IMR-90 (cell line): ENCODE results near the gene ZNF575. TPM values are rescaled to one million over a fixed set of nuclear protein-coding genes. Genes with fewer than 3 reads are reported as not detected.

ENCODE experiments used
- ATAC-seq: fragments of 200-7000 bp; cut with Tn5 transposase; 2 replicates; pipeline ENCODE4 v1.9.1; 2020; ENCODE audit warnings: low read depth, mild to moderate bottlenecking, moderate library complexity
- BruUV-seq: library from RNA; stranded (reverse); fragments of 400-500 nt; replicated peaks from 2 replicates; lab custom pipeline; 2021; lab: Mats Ljungman, UMichigan
- CTCF ChIA-PET: fragments of 300-600 bp; formaldehyde crosslinking; extraction: SDS; loops from one replicate; lab custom pipeline; 2021; ENCODE audit warnings: antibody characterized with exemption; lab: Yijun Ruan, JAX
- POLR2A ChIA-PET: fragments of 300-600 bp; sonication (Branson Sonifier 250); formaldehyde crosslinking; loops from one replicate; lab custom pipeline; 2022; ENCODE audit warnings: antibody characterized with exemption; ENCODE audit not compliant: unreplicated experiment; lab: Charles Lee
- DNase-seq: peaks from one replicate; pipeline ENCODE4 v3.0.0; 2013
- H2AFZ ChIP-seq: replicated peaks from 2 replicates; pipeline ENCODE3; 2013; ENCODE audit warnings: low read length, mild to moderate bottlenecking; ENCODE audit not compliant: poor library complexity
- H2AK5ac ChIP-seq: 2 replicates; pipeline ENCODE4 v1.6.1; 2013; ENCODE audit warnings: low read depth, low read length, inconsistent platforms
- H2AK9ac ChIP-seq: replicated peaks from 2 replicates; pipeline ENCODE3; 2013; ENCODE audit warnings: mild to moderate bottlenecking, low read depth, low read length, moderate library complexity; ENCODE audit not compliant: poor library complexity
- H2BK120ac ChIP-seq: 2 replicates; pipeline ENCODE4 v1.6.1; 2013; ENCODE audit warnings: low read depth, low read length, inconsistent platforms
- H2BK15ac ChIP-seq: 3 replicates; pipeline ENCODE4 v1.6.1; 2013; ENCODE audit warnings: low read depth, low read length, inconsistent platforms
- H2BK20ac ChIP-seq: 2 replicates; pipeline ENCODE4 v1.6.1; 2013; ENCODE audit warnings: low read depth, mild to moderate bottlenecking, inconsistent platforms, low read length, moderate library complexity
- H2BK5ac ChIP-seq: 2 replicates; pipeline ENCODE4 v1.6.1; 2013; ENCODE audit warnings: mild to moderate bottlenecking, low read depth, low read length, inconsistent platforms; ENCODE audit not compliant: poor library complexity, severe bottlenecking
- H3K14ac ChIP-seq: replicated peaks from 2 replicates; pipeline ENCODE4 v1.6.1; 2013; ENCODE audit warnings: low read depth, low read length, inconsistent platforms
- H3K18ac ChIP-seq: 2 replicates; pipeline ENCODE4 v1.6.1; 2013; ENCODE audit warnings: low read depth, low read length, control low read depth
- H3K23ac ChIP-seq: 2 replicates; pipeline ENCODE4 v1.6.1; 2013; ENCODE audit warnings: low read depth, low read length, inconsistent platforms
- H3K27ac ChIP-seq: 2 replicates; pipeline ENCODE4 v1.5.1; 2013; ENCODE audit warnings: mild to moderate bottlenecking, control low read depth, low read length; ENCODE audit not compliant: insufficient read depth
- H3K27me3 ChIP-seq: 2 replicates; pipeline ENCODE4 v1.6.1; 2013; ENCODE audit warnings: low read length; ENCODE audit not compliant: control insufficient read depth, insufficient read depth
- H3K36me3 ChIP-seq: 2 replicates; pipeline ENCODE4 v1.6.1; 2013; ENCODE audit warnings: low read length, mixed read lengths; ENCODE audit not compliant: control insufficient read depth, insufficient read depth
- H3K4ac ChIP-seq: 2 replicates; pipeline ENCODE4 v1.6.1; 2013; ENCODE audit warnings: low read depth, low read length, inconsistent platforms
- H3K4me1 ChIP-seq: 2 replicates; pipeline ENCODE4 v1.6.1; 2013; ENCODE audit warnings: low read length, mixed read lengths; ENCODE audit not compliant: control insufficient read depth, insufficient read depth
- H3K4me2 ChIP-seq: 2 replicates; pipeline ENCODE4 v1.6.1; 2013; ENCODE audit warnings: low read depth, mild to moderate bottlenecking, control low read depth, low read length, moderate library complexity
- H3K4me3 ChIP-seq: 2 replicates; pipeline ENCODE4 v1.5.1; 2013; ENCODE audit warnings: low read depth, mild to moderate bottlenecking, control low read depth, low read length, moderate library complexity; ENCODE audit not compliant: insufficient read depth
- H3K56ac ChIP-seq: 2 replicates; pipeline ENCODE4 v1.6.1; 2013; ENCODE audit warnings: low read length, inconsistent platforms; ENCODE audit not compliant: insufficient read depth; ENCODE audit errors: extremely low read depth
- H3K79me1 ChIP-seq, 2 experiments: 2 replicates each; pipeline ENCODE4 v1.6.1; 2013; ENCODE audit warnings: low read length in 2 of 2, inconsistent platforms in 1 of 2, low read depth in 1 of 2
- H3K9ac ChIP-seq: 2 replicates; pipeline ENCODE4 v1.6.1; 2013; ENCODE audit warnings: low read depth, low read length, control low read depth
- H3K9me1 ChIP-seq: 2 replicates; pipeline ENCODE4 v1.6.1; 2013; ENCODE audit warnings: low read length, inconsistent platforms; ENCODE audit not compliant: insufficient read depth
- H3K9me3 ChIP-seq: 2 replicates; pipeline ENCODE4 v1.6.1; 2013; ENCODE audit warnings: low read length; ENCODE audit not compliant: control insufficient read depth, insufficient read depth
- H4K20me1 ChIP-seq: 2 replicates; pipeline ENCODE4 v1.6.1; 2013; ENCODE audit warnings: low read length, inconsistent platforms; ENCODE audit not compliant: insufficient read depth
- H4K5ac ChIP-seq: 2 replicates; pipeline ENCODE4 v1.6.1; 2013; ENCODE audit warnings: mild to moderate bottlenecking, low read depth, low read length, control low read depth
- H4K8ac ChIP-seq, 2 experiments: 2 replicates each; pipeline ENCODE4 v1.6.1; 2013; ENCODE audit warnings: low read depth in 2 of 2, low read length in 2 of 2, control low read depth in 1 of 2, inconsistent platforms in 1 of 2
- H4K91ac ChIP-seq: 2 replicates; pipeline ENCODE4 v1.6.1; 2013; ENCODE audit warnings: low read depth, low read length, inconsistent platforms; ENCODE audit not compliant: insufficient read depth
- CEBPB ChIP-seq: IDR thresholded peaks from 2 replicates; pipeline ENCODE4 v1.6.1; 2012; ENCODE audit warnings: low read depth, low read length, improper control_type of control experiment
- CHD1 ChIP-seq: IDR thresholded peaks from 2 replicates; pipeline ENCODE4 v1.6.1; 2012; ENCODE audit warnings: low read depth, low read length, improper control_type of control experiment
- ELK1 ChIP-seq: fragments of 150-350 bp; IDR thresholded peaks from 2 replicates; pipeline ENCODE4 v1.6.1; 2016; ENCODE audit warnings: low read depth, mild to moderate bottlenecking, low read length, moderate library complexity, borderline replicate concordance
- FOS ChIP-seq: fragments of 150-350 bp; IDR thresholded peaks from 2 replicates; pipeline ENCODE4 v1.6.1; 2016; ENCODE audit warnings: low read depth, low read length
- MAFK ChIP-seq: IDR thresholded peaks from 2 replicates; pipeline ENCODE4 v1.6.1; 2012; ENCODE audit warnings: low read depth, low read length, improper control_type of control experiment
- MAZ ChIP-seq: IDR thresholded peaks from 2 replicates; pipeline ENCODE4 v1.6.1; 2012; ENCODE audit warnings: low read depth, mild to moderate bottlenecking, low read length, improper control_type of control experiment, moderate library complexity, borderline replicate concordance
- MXI1 ChIP-seq: IDR thresholded peaks from 2 replicates; pipeline ENCODE4 v1.6.1; 2012; ENCODE audit warnings: low read depth, mild to moderate bottlenecking, low read length, moderate library complexity, borderline replicate concordance
- NFE2L2 ChIP-seq: fragments of 150-350 bp; IDR thresholded peaks from 2 replicates; pipeline ENCODE4 v1.6.1; 2016; ENCODE audit warnings: low read depth, mild to moderate bottlenecking, low read length
- POLR2A ChIP-seq: IDR thresholded peaks from 2 replicates; pipeline ENCODE4 v1.6.1; 2012; ENCODE audit warnings: mild to moderate bottlenecking, low read depth, low read length
- RAD21 ChIP-seq: IDR thresholded peaks from 2 replicates; pipeline ENCODE4 v1.6.1; 2012; ENCODE audit warnings: low read length, improper control_type of control experiment
- RFX5 ChIP-seq: IDR thresholded peaks from 2 replicates; pipeline ENCODE4 v1.8.0; 2012; ENCODE audit warnings: low read depth, mild to moderate bottlenecking, low read length, moderate library complexity
- SMC3 ChIP-seq: fragments of 150-350 bp; IDR thresholded peaks from 2 replicates; pipeline ENCODE4 v1.6.1; 2016; ENCODE audit warnings: low read depth, mild to moderate bottlenecking, antibody characterized with exemption, low read length, moderate library complexity
- WGBS, 2 experiments: methylation state at CpG; one replicate each; pipeline versions ENCODE4 v1.1.5 to v1.1.7; 2013; ENCODE audit warnings: missing lambda C conversion rate in 2 of 2; ENCODE audit not compliant: insufficient read length in 1 of 2; ENCODE audit errors: extremely low coverage in 2 of 2; 5-methylcytosine and 5-hydroxymethylcytosine counted together
- dilution Hi-C: fragments of 300-500 bp; cut with HindIII; formaldehyde crosslinking; loops from one replicate; pipeline ENCODE4 v1.14.3; 2018; ENCODE audit warnings: low sequenced_read_pairs; ENCODE audit not compliant: unreplicated experiment
- in situ Hi-C: fragments of 300-500 bp; cut with MboI; formaldehyde crosslinking; loops from 3 replicates; pipeline ENCODE4 v1.14.3; 2019; ENCODE audit warnings: low sequenced_read_pairs, inconsistent platforms, mixed read lengths
- intact Hi-C: fragments of 100-400 bp; cut with micrococcal nuclease; formaldehyde crosslinking; loops from 2 replicates; pipeline ENCODE4 v1.10.0; 2022
- polyA plus RNA-seq, 3 experiments: library from polyadenylated mRNA; depleted of rRNA; stranded (reverse); fragments of >200 nt; gene quantifications; 2 replicates each; pipeline ENCODE4 v1.2.3, GENCODE V29; 2012; ENCODE audit warnings: low replicate concordance in 1 of 3
- total RNA-seq: library from RNA; depleted of rRNA; stranded (reverse); fragments of >200 nt; gene quantifications from 2 replicates; pipeline ENCODE4 v1.2.3, GENCODE V29; 2012
- TF ChIP-seq, protein P1 (sequence below): conservative IDR thresholded peaks from 2 replicates; pipeline ENCODE4 v1.5.1; 2012; ENCODE audit warnings: mild to moderate bottlenecking, low read depth, low read length, improper control_type of control experiment

ZNF575 gene
- total and polyA plus RNA-seq, 2 of the 4 experiments (the other 2 are of a cell fraction), result 0.77 TPM; not detected in 1

- Histone ChIP-seq H4K8ac (no peak overlapping the region), H3K9me1 (peaks cover 6% of the 10 kb centered on the region; the same call in 1 of the 2 replicates), H2BK20ac (no peak overlapping the region), H2AFZ (no peak overlapping the region), H3K36me3 (0 out of 2 replicates have a peak, but pooled peaks cover 1% of the 10 kb centered on the region), H3K27ac (no peak overlapping the region), H3K4me2 (no peak overlapping the region), H2BK15ac (no peak overlapping the region), H3K23ac (no peak overlapping the region), H3K4me3 (no peak overlapping the region), H2AK9ac (no peak overlapping the region), H3K9ac (no peak overlapping the region), H3K4me1 (peaks cover 5% of the 10 kb centered on the region), H3K18ac (no peak overlapping the region), H2BK120ac (no peak overlapping the region), H4K5ac (no peak overlapping the region), H2BK5ac (no peak overlapping the region), H3K4ac (no peak overlapping the region), H3K27me3 (no peaks in the 10 kb centered on the region), H4K91ac (no peak overlapping the region), H3K56ac (no peak overlapping the region), H3K79me1 (peaks cover 34 to 65% of the 10 kb centered on the region in 2 experiments), H4K20me1 (no peaks in the 10 kb centered on the region), H3K14ac (no peak overlapping the region), H2AK5ac (no peak overlapping the region), H3K9me3 (no peaks in the 10 kb centered on the region)
- TF ChIP-seq NFE2L2 (no peak), RFX5 (no peak), CHD1 (no peak), FOS (no peak), CEBPB (no peak), SMC3 (no peak), MAZ (no peak), MXI1 (no peak), RAD21 (no peak), MAFK (no peak), POLR2A (no peak), ELK1 (no peak)
- TF ChIP-seq, protein P1, sequence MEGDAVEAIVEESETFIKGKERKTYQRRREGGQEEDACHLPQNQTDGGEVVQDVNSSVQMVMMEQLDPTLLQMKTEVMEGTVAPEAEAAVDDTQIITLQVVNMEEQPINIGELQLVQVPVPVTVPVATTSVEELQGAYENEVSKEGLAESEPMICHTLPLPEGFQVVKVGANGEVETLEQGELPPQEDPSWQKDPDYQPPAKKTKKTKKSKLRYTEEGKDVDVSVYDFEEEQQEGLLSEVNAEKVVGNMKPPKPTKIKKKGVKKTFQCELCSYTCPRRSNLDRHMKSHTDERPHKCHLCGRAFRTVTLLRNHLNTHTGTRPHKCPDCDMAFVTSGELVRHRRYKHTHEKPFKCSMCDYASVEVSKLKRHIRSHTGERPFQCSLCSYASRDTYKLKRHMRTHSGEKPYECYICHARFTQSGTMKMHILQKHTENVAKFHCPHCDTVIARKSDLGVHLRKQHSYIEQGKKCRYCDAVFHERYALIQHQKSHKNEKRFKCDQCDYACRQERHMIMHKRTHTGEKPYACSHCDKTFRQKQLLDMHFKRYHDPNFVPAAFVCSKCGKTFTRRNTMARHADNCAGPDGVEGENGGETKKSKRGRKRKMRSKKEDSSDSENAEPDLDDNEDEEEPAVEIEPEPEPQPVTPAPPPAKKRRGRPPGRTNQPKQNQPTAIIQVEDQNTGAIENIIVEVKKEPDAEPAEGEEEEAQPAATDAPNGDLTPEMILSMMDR, result no peak
- ATAC-seq (no peak), DNase-seq (no peak)
- intact Hi-C loops (no loop called here), in situ Hi-C loops (no loop called here), dilution Hi-C loops (no loop called here)
- 100% methylated on average over 2 of the region's 3 CpGs; no CpG with 5 or more reads in 1 of the 2 experiments for WGBS, 2 experiments
- ChIA-PET POLR2A (no interaction called here), CTCF (interaction anchor here (1.2 kb wide), 1 partner anchor 125 kb away, joined by 3 read pairs; no protein-coding TSS in a partner anchor)
- no TSS peak for BruUV-seq
Measured at GRCh38 chr19:43572171-43572588, 39.2 kb downstream of the ZNF575 start.
